NCI-H1436 (cell line): Measurements from ENCODE around the gene NEURL2.

Source experiments
- DNase-seq: peaks from one replicate; lab custom pipeline; 2025; lab: John Stamatoyannopoulos, UW

Gene NEURL2

GRCh38 chr20:45841407-45842129 is 49.4 kb downstream of the NEURL2 start:
- no peak for DNase-seq

DNA sequence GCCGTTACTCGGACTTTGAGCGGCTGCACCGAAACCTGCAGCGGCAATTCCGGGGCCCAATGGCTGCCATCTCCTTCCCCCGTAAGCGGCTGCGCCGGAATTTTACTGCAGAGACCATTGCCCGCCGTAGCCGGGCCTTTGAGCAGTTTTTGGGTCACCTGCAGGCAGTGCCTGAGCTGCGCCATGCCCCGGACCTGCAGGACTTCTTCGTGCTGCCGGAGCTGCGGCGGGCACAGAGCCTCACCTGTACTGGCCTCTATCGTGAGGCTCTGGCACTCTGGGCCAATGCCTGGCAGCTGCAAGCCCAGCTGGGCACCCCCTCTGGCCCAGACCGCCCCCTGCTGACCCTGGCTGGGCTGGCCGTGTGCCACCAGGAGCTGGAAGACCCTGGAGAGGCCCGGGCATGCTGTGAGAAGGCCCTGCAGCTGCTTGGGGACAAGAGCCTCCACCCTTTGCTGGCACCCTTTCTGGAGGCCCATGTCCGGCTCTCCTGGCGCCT is 50.3 kb downstream of the NEURL2 start:
- DNase-seq = no peak
